Astrocyte of the cerebellum (primary cell): ENCODE measurements around the gene PRG3.

Experiments
- DNase-seq: peaks from one replicate; pipeline ENCODE4 v3.0.0-alpha.2; 2011; ENCODE audit warnings: low read depth
- H3K4me3 ChIP-seq: 2 replicates; pipeline ENCODE4 v1.5.1; 2011; ENCODE audit warnings: mild to moderate bottlenecking, low read depth, low read length, moderate library complexity
- CTCF ChIP-seq: IDR thresholded peaks from 2 replicates; pipeline ENCODE4 v1.5.1; 2012; ENCODE audit warnings: low read length, low read depth, moderate library complexity, mild to moderate bottlenecking; ENCODE audit errors: missing control alignments
- in situ Hi-C: cut with HindIII; loops from 2 replicates; pipeline ENCODE4 v1.10.0; 2017; ENCODE audit warnings: low sequenced_read_pairs

Gene PRG3

GRCh38 chr11:57380975-57381374 lies at the start of gene PRG3:
PRG3 (minus strand) TSS chr11:57381150; CDS start chr11:57380708, 442 bp downstream.
- no peak for DNase-seq
- no peak within 1 kb of the TSS for H3K4me3 ChIP-seq
- in situ Hi-C loops, result no loop called here
- TF ChIP-seq CTCF, result no peak

GRCh38 chr11:57429946-57430345 lies 49.0 kb upstream of the PRG3 start:
- no peak for DNase-seq
- no peak for TF ChIP-seq CTCF
- in situ Hi-C loops, result no loop called here

GRCh38 chr11:57428643-57429042 lies 47.7 kb upstream of the PRG3 start:
- TF ChIP-seq CTCF, result no peak
- no peak overlapping the region for H3K4me3 ChIP-seq
- DNase-seq, result no peak
- in situ Hi-C loops, result no loop called here

More at GRCh38 chr11:57429946-57430345, 49.0 kb upstream of the PRG3 start:
- no peak overlapping the region for H3K4me3 ChIP-seq

GRCh38 chr11:57427727-57428082 lies 46.8 kb upstream of the PRG3 start:
- peak; percentile 79 for DNase-seq
- in situ Hi-C loops, result no loop called here

GRCh38 chr11:57426929-57427726 lies 46.2 kb upstream of the PRG3 start, which contains the start of gene SLC43A3:
SLC43A3 (minus strand) TSS chr11:57427121; CDS start chr11:57426172, 949 bp downstream.
- in situ Hi-C loops, result no loop called here
- DNase-seq, result peak; percentile 94
- no peak for TF ChIP-seq CTCF
- peak within 1 kb of the TSS; percentile 46 for H3K4me3 ChIP-seq

More at GRCh38 chr11:57427727-57428082, 46.8 kb upstream of the PRG3 start:
- TF ChIP-seq CTCF, result no peak
- H3K4me3 ChIP-seq, result no peak overlapping the region

GRCh38 chr11:57426439-57426928 lies 45.5 kb upstream of the PRG3 start:
- in situ Hi-C loops, result no loop called here
- no peak for TF ChIP-seq CTCF
- H3K4me3 ChIP-seq, result peak overlapping the region; percentile 46
- DNase-seq, result no peak
